H1 (cell line): ENCODE measurements around the gene FAM81A. TPM values are rescaled to one million over a fixed set of nuclear protein-coding genes. Genes with fewer than 3 reads are reported as not detected.

Experiments used
- CTCF ChIA-PET: fragments of 300-600 bp; sonication (Branson Sonifier 250); formaldehyde crosslinking; loops from one replicate; lab custom pipeline; 2021; ENCODE audit not compliant: partially characterized antibody; lab: Charles Lee
- POLR2A ChIA-PET: fragments of 300-600 bp; sonication (Branson Sonifier 250); formaldehyde crosslinking; loops from one replicate; lab custom pipeline; 2021; ENCODE audit warnings: inconsistent platforms; ENCODE audit not compliant: partially characterized antibody; lab: Charles Lee
- DNase-seq, 2 experiments: peaks; one replicate each; pipeline versions ENCODE4 v3.0.0 to v3.0.0-alpha.2; 2010 to 2022; ENCODE audit warnings: low spot score in 2 of 2, low read depth in 1 of 2, mixed read lengths in 1 of 2
- FAIRE-seq: peaks from 2 replicates; lab custom pipeline; 2011; peaks lifted over from hg19 to GRCh38; lab: Jason Lieb, UNC
- H2AFZ ChIP-seq: 2 replicates; pipeline ENCODE4 v1.8.1; 2012; ENCODE audit warnings: low read length, inconsistent platforms
- H2AK5ac ChIP-seq: 2 replicates; pipeline ENCODE4 v1.6.1; 2013; ENCODE audit warnings: low read depth, low read length
- H2BK120ac ChIP-seq: replicated peaks from 2 replicates; pipeline ENCODE3; 2013; ENCODE audit warnings: low read depth, low read length, inconsistent platforms
- H2BK12ac ChIP-seq: 2 replicates; pipeline ENCODE4 v1.6.1; 2013; ENCODE audit warnings: low read depth, low read length
- H2BK15ac ChIP-seq: 2 replicates; pipeline ENCODE4 v1.6.1; 2013; ENCODE audit warnings: low read length
- H2BK20ac ChIP-seq: 2 replicates; pipeline ENCODE4 v1.6.1; 2013; ENCODE audit warnings: low read length
- H2BK5ac ChIP-seq: 2 replicates; pipeline ENCODE4 v1.6.1; 2013; ENCODE audit warnings: low read depth, low read length
- H3K14ac ChIP-seq: 2 replicates; pipeline ENCODE4 v1.6.1; 2013; ENCODE audit warnings: inconsistent platforms; ENCODE audit not compliant: insufficient read length
- H3K18ac ChIP-seq: 2 replicates; pipeline ENCODE4 v1.6.1; 2013; ENCODE audit warnings: low read length; ENCODE audit errors: extremely low read depth
- H3K23ac ChIP-seq: 2 replicates; pipeline ENCODE4 v1.6.1; 2013; ENCODE audit warnings: inconsistent platforms; ENCODE audit not compliant: insufficient read length
- H3K23me2 ChIP-seq: 2 replicates; pipeline ENCODE4 v1.6.1; 2013; ENCODE audit warnings: low read depth, low read length
- H3K27ac ChIP-seq: 2 replicates; pipeline ENCODE4 v1.6.1; 2011; ENCODE audit warnings: low read depth, low read length, inconsistent platforms
- H3K27me3 ChIP-seq, 4 experiments: replicated peaks in 1 of 4; 1 replicate in 1 of 4; 2 replicates in 3 of 4; pipeline versions ENCODE4 v1.6.1 to v1.8.1; 2011 to 2013; ENCODE audit warnings: low read length in 3 of 4, mild to moderate bottlenecking in 3 of 4, inconsistent platforms in 2 of 4, mixed read lengths in 2 of 4, moderate library complexity in 1 of 4; ENCODE audit not compliant: control insufficient read depth in 3 of 4, insufficient read depth in 3 of 4; ENCODE audit errors: extremely low read depth in 1 of 4
- H3K36me3 ChIP-seq, 4 experiments: 2 replicates each; pipeline versions ENCODE4 v1.6.1 to v1.8.1; 2011 to 2013; ENCODE audit warnings: mild to moderate bottlenecking in 4 of 4, low read length in 3 of 4, moderate library complexity in 2 of 4, control low read depth in 1 of 4, inconsistent platforms in 1 of 4; ENCODE audit not compliant: insufficient read depth in 4 of 4, control insufficient read depth in 2 of 4
- H3K4ac ChIP-seq: replicated peaks from 2 replicates; pipeline ENCODE3; 2013; ENCODE audit warnings: low read length, low read depth, mixed read lengths, inconsistent platforms; ENCODE audit not compliant: insufficient read length
- H3K4me1 ChIP-seq, 4 experiments: replicated peaks in 1 of 4; 1 replicate in 1 of 4; 2 replicates in 3 of 4; pipeline versions ENCODE4 v1.6.1 to v1.8.1; 2011 to 2013; ENCODE audit warnings: low read length in 3 of 4, inconsistent platforms in 2 of 4, mixed read lengths in 1 of 4; ENCODE audit not compliant: insufficient read depth in 4 of 4, control insufficient read depth in 3 of 4
- H3K4me2 ChIP-seq, 2 experiments: 2 replicates each; pipeline versions ENCODE4 v1.6.1 to v1.8.1; 2011 to 2013; ENCODE audit warnings: low read depth in 2 of 2, low read length in 2 of 2, control low read depth in 1 of 2, inconsistent platforms in 1 of 2, mild to moderate bottlenecking in 1 of 2; ENCODE audit not compliant: insufficient read depth in 1 of 2
- H3K4me3 ChIP-seq, 4 experiments: fragments of 200-600, 300-600 bp in 1 of 4; sonication (generic), shearing (Covaris generic), sonication (Bioruptor Twin) in 1 of 4; 2 replicates each; pipeline versions ENCODE4 v1.5.1 to v1.8.1; 2011 to 2016; ENCODE audit warnings: low read length in 4 of 4, low read depth in 3 of 4, control low read depth in 2 of 4, inconsistent platforms in 2 of 4, mild to moderate bottlenecking in 2 of 4, mixed read lengths in 1 of 4, moderate library complexity in 1 of 4; ENCODE audit not compliant: insufficient read depth in 2 of 4; ENCODE audit errors: extremely low read depth in 1 of 4
- H3K56ac ChIP-seq: replicated peaks from 2 replicates; pipeline ENCODE3; 2013; ENCODE audit warnings: low read depth, mild to moderate bottlenecking, mixed read lengths, low read length, inconsistent platforms; ENCODE audit not compliant: insufficient read length
- H3K79me1 ChIP-seq: 2 replicates; pipeline ENCODE4 v1.6.1; 2013; ENCODE audit warnings: low read depth, low read length, control low read depth
- H3K79me2 ChIP-seq, 2 experiments: 2 replicates each; pipeline versions ENCODE4 v1.6.1 to v1.8.1; 2012 to 2013; ENCODE audit warnings: low read length in 2 of 2, mild to moderate bottlenecking in 2 of 2, inconsistent platforms in 1 of 2; ENCODE audit not compliant: insufficient read depth in 2 of 2, control insufficient read depth in 1 of 2
- H3K9ac ChIP-seq, 4 experiments: replicated peaks in 1 of 4; 1 replicate in 1 of 4; 2 replicates in 3 of 4; pipeline versions ENCODE4 v1.6.1 to v1.8.1; 2011 to 2013; ENCODE audit warnings: low read depth in 3 of 4, low read length in 3 of 4, control low read depth in 2 of 4, mild to moderate bottlenecking in 2 of 4, moderate library complexity in 2 of 4, inconsistent platforms in 1 of 4; ENCODE audit errors: extremely low read depth in 1 of 4
- H3K9me3 ChIP-seq, 2 experiments: 2 replicates each; pipeline versions ENCODE4 v1.6.1 to v1.8.1; 2012 to 2013; ENCODE audit warnings: mild to moderate bottlenecking in 2 of 2, moderate library complexity in 2 of 2, control low read depth in 1 of 2, inconsistent platforms in 1 of 2, low read depth in 1 of 2, low read length in 1 of 2, mixed read lengths in 1 of 2; ENCODE audit not compliant: insufficient read depth in 2 of 2
- H4K20me1 ChIP-seq, 2 experiments: replicated peaks in 1 of 2; 2 replicates each; pipeline versions ENCODE3 to v1.8.1; 2011 to 2013; ENCODE audit warnings: inconsistent platforms in 2 of 2, low read length in 2 of 2, mild to moderate bottlenecking in 1 of 2; ENCODE audit not compliant: insufficient read depth in 2 of 2, control insufficient read depth in 1 of 2
- H4K5ac ChIP-seq: 2 replicates; pipeline ENCODE4 v1.6.1; 2013; ENCODE audit warnings: low read length, low read depth, mixed read lengths, inconsistent platforms; ENCODE audit not compliant: insufficient read length
- H4K8ac ChIP-seq: 2 replicates; pipeline ENCODE4 v1.8.0; 2013; ENCODE audit warnings: mild to moderate bottlenecking, moderate library complexity, low read length, inconsistent platforms; ENCODE audit not compliant: insufficient read depth; ENCODE audit errors: extremely low read depth
- H4K91ac ChIP-seq: replicated peaks from 2 replicates; pipeline ENCODE3; 2013; ENCODE audit warnings: low read length, mixed read lengths, inconsistent platforms; ENCODE audit not compliant: insufficient read length
- BCL11A ChIP-seq, 2 experiments: IDR thresholded peaks; one replicate each; pipeline ENCODE4 v1.6.1; 2011; ENCODE audit warnings: low read depth in 2 of 2, low read length in 2 of 2, mild to moderate bottlenecking in 2 of 2
- BRCA1 ChIP-seq: IDR thresholded peaks from 2 replicates; pipeline ENCODE4 v1.6.1; 2012; ENCODE audit warnings: low read depth, low read length, improper control_type of control experiment
- CHD1 ChIP-seq: IDR thresholded peaks from 2 replicates; pipeline ENCODE4 v1.6.1; 2012; ENCODE audit warnings: low read depth, low read length, improper control_type of control experiment
- CREB1 ChIP-seq: IDR thresholded peaks from 2 replicates; pipeline ENCODE4 v1.6.1; 2012; ENCODE audit warnings: inconsistent platforms
- CTBP2 ChIP-seq: IDR thresholded peaks from 2 replicates; pipeline ENCODE4 v1.7.0; 2011; ENCODE audit warnings: borderline replicate concordance, mild to moderate bottlenecking, moderate library complexity, mixed read lengths, low read length; ENCODE audit not compliant: insufficient read depth, insufficient read length
- EZH2 ChIP-seq: fragments of 200-600 bp; sonication (generic); IDR thresholded peaks from 2 replicates; pipeline ENCODE4 v1.7.1; 2012; ENCODE audit warnings: low read depth, mild to moderate bottlenecking, moderate library complexity, low read length, inconsistent platforms; ENCODE audit not compliant: severe bottlenecking
- JUN ChIP-seq: IDR thresholded peaks from 2 replicates; pipeline ENCODE4 v1.6.1; 2011; ENCODE audit warnings: low read depth, mild to moderate bottlenecking, improper control_type of control experiment, low read length
- KDM4A ChIP-seq: IDR thresholded peaks from one replicate; pipeline ENCODE4 v1.7.1; 2012; ENCODE audit warnings: low read depth, mild to moderate bottlenecking, moderate library complexity, low read length, inconsistent platforms; ENCODE audit not compliant: severe bottlenecking
- SIRT6 ChIP-seq: IDR thresholded peaks from one replicate; pipeline ENCODE4 v1.7.1; 2012; ENCODE audit warnings: low read length, inconsistent platforms
- SP4 ChIP-seq: IDR thresholded peaks from 2 replicates; pipeline ENCODE4 v1.6.1; 2012; ENCODE audit warnings: low read length, inconsistent platforms
- TBP ChIP-seq: IDR thresholded peaks from 2 replicates; pipeline ENCODE4 v1.6.1; 2011; ENCODE audit warnings: low read depth, low read length, improper control_type of control experiment
- USF2 ChIP-seq: IDR thresholded peaks from 2 replicates; pipeline ENCODE4 v1.6.1; 2011; ENCODE audit warnings: low read length, improper control_type of control experiment
- WGBS, 2 experiments: shearing (Covaris generic) in 1 of 2; methylation state at CpG; one replicate each; pipeline versions ENCODE4 v1.1.6 to v1.1.7; 2013 to 2015; ENCODE audit warnings: low lambda C conversion rate in 2 of 2, mixed read lengths in 2 of 2, inconsistent platforms in 1 of 2, low coverage in 1 of 2, missing lambda C conversion rate in 1 of 2; ENCODE audit not compliant: insufficient replicate concordance in 2 of 2, insufficient coverage in 1 of 2, insufficient read length in 1 of 2; ENCODE audit errors: extremely low coverage in 1 of 2, missing lambda C conversion rate in 1 of 2; 5-methylcytosine and 5-hydroxymethylcytosine counted together
- polyA plus RNA-seq, 7 experiments: library from polyadenylated mRNA; depleted of rRNA in 3 of 7; stranded (reverse) in 5 of 7; unstranded in 2 of 7; fragments of >200 nt in 5 of 7; fragments of 200-250 nt in 2 of 7; gene quantifications; 1 replicate in 5 of 7; 2 replicates in 1 of 7; 4 replicates in 1 of 7; pipeline versions ENCODE4 v1.2.1 to v1.2.3, GENCODE V29; 2011 to 2013; ENCODE audit warnings: missing spikeins in 2 of 7, mixed read lengths in 2 of 7
- total RNA-seq: library from RNA; stranded (reverse); fragmentation: NEBNext Ultra II Directional; extraction: Animal tissue kit (Norgen Biotek cat#: 25700); gene quantifications from 2 replicates; pipeline ENCODE4 v1.2.1, GENCODE V29; 2021

The FAM81A gene
- total and polyA plus RNA-seq, 2 of the 8 experiments (the other 6 are each of a cell fraction or from before 2014, with no cell fraction given), result 0.56 to 3.0 TPM

DNA sequence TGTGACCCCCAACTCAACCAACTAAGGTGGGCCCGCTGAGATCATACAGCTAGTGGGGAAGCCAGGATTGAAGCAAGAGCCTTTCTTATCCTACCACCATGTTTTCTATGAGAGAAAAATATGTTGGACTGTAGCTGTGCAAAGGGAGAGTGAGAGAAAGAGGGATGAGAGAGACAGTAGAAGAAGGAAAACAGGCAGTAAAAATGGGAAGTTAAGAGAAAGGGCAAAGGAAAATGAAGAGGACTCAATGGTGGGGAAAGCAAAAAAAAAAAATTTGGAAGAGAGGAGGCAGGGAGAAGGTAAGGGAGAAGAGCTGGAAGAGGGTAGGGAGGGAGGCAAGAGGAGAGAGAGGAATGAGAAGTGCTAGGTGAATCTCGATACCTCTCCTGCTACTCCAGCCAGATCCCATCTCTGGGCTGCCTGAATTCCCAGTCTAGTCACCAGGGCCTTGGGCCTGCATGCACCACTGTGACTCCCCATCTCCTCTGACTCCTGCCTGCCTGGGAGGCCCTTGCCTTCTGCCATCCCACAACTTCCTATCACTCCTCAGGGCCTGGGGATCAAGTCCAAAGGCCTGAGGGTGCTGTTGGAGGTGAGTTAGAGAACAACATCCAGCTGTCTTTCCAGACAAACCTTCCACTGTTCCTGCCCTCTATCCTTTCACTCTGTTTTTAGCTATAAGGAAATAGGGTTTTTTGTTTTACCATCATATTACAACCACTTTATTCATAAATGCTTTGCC is 15.7 kb downstream of the FAM81A start:
- no peak overlapping the region for H4K91ac ChIP-seq
- 0 out of 2 replicates have a peak overlapping the region, but pooled peaks have one; percentile 81 for H2AFZ ChIP-seq
- no peak overlapping the region for H2BK20ac ChIP-seq
- H3K4ac ChIP-seq, result no peak overlapping the region
- H3K4me3 ChIP-seq, result no peak overlapping the region
- H3K79me2 ChIP-seq, result no peaks in the 10 kb centered on the region
- no peak overlapping the region for H4K5ac ChIP-seq
- H3K9ac ChIP-seq, result no peak overlapping the region
- H3K4me2 ChIP-seq, result no peak overlapping the region
- no peak overlapping the region for H2BK15ac ChIP-seq
- H2AK5ac ChIP-seq, result peak overlapping the region; percentile 67; the same call in 1 of the 2 replicates
- no peak for FAIRE-seq
- H3K14ac ChIP-seq, result peak overlapping the region; percentile 94
- no peak overlapping the region; the same call in 1 of the 2 replicates for H4K8ac ChIP-seq
- H3K36me3 ChIP-seq, result no peaks in the 10 kb centered on the region
- ChIA-PET POLR2A (no interaction called here), CTCF (interaction anchor here (0.6 to 0.9 kb wide), 2 partner anchors 33 to 865 kb away, joined by 3 read pairs; no protein-coding TSS in a partner anchor)
- H3K56ac ChIP-seq, result no peak overlapping the region
- no peak overlapping the region for H3K27ac ChIP-seq
- H3K4me1 ChIP-seq, result no peaks in the 10 kb centered on the region; a peak in 1 of 7 replicates
- no peaks in the 10 kb centered on the region; the same call in 1 of the 2 replicates for H3K23me2 ChIP-seq
- H2BK12ac ChIP-seq, result no peak overlapping the region; the same call in 1 of the 2 replicates
- H4K20me1 ChIP-seq, result no peaks in the 10 kb centered on the region
- no peak overlapping the region for H2BK120ac ChIP-seq
- H3K79me1 ChIP-seq, result no peaks in the 10 kb centered on the region
- no peaks in the 10 kb centered on the region for H3K27me3 ChIP-seq
- TF ChIP-seq KDM4A, result no peak
- no peak for TF ChIP-seq BRCA1
- no peak for TF ChIP-seq CTBP2
- no peak for TF ChIP-seq SP4
- TF ChIP-seq EZH2, result no peak
- TF ChIP-seq SIRT6, result no peak
- TF ChIP-seq USF2, result no peak
- no peak for TF ChIP-seq CREB1
- TF ChIP-seq BCL11A (IDR thresholded peaks at IDR 0.05; ENCODE audit: low read depth in 2 of 2, low read length in 2 of 2), result no peak
- no peak for TF ChIP-seq JUN
- TF ChIP-seq TBP, result no peak
- TF ChIP-seq CHD1, result no peak
- H3K9me3 ChIP-seq, result no peaks in the 10 kb centered on the region
- no peak for DNase-seq
- no peak overlapping the region for H3K18ac ChIP-seq
- no peak overlapping the region for H3K23ac ChIP-seq
- H2BK5ac ChIP-seq, result no peak overlapping the region
- 94% methylated on average over 2 of the region's 2 CpGs; no CpG with 5 or more reads in 1 of the 2 experiments for WGBS, 2 experiments
